Mesendoderm (in vitro differentiated cells): ENCODE measurements around the gene ALS2.

ENCODE experiments used
- DNase-seq: peaks from one replicate; pipeline ENCODE4 v3.0.0; 2013
- H2AK5ac ChIP-seq: 2 replicates; pipeline ENCODE4 v1.6.1; 2013; ENCODE audit warnings: low read length, inconsistent platforms
- H2BK120ac ChIP-seq: 2 replicates; pipeline ENCODE4 v1.6.1; 2013; ENCODE audit warnings: low read depth, mild to moderate bottlenecking, low read length, moderate library complexity, mixed read lengths
- H2BK15ac ChIP-seq: replicated peaks from 2 replicates; pipeline ENCODE4 v1.6.1; 2013; ENCODE audit warnings: low read depth, mild to moderate bottlenecking, moderate library complexity
- H2BK5ac ChIP-seq: 2 replicates; pipeline ENCODE4 v1.6.1; 2013; ENCODE audit warnings: low read length, inconsistent platforms
- H3K18ac ChIP-seq: 2 replicates; pipeline ENCODE4 v1.6.1; 2013; ENCODE audit warnings: mild to moderate bottlenecking, low read length, mixed read lengths
- H3K23ac ChIP-seq: one replicate; pipeline ENCODE4 v1.6.1; 2013; ENCODE audit warnings: low read length
- H3K27ac ChIP-seq: 2 replicates; pipeline ENCODE4 v1.5.1; 2013; ENCODE audit warnings: low read depth, mild to moderate bottlenecking, inconsistent platforms, low read length, moderate library complexity
- H3K27me3 ChIP-seq: 2 replicates; pipeline ENCODE4 v1.6.1; 2013; ENCODE audit warnings: low read length, control low read depth, mild to moderate bottlenecking, inconsistent platforms; ENCODE audit not compliant: insufficient read depth, poor library complexity
- H3K36me3 ChIP-seq: 2 replicates; pipeline ENCODE4 v1.6.1; 2013; ENCODE audit warnings: low read length, inconsistent platforms; ENCODE audit not compliant: control insufficient read depth, insufficient read depth
- H3K4ac ChIP-seq: one replicate; pipeline ENCODE4 v1.6.1; 2013; ENCODE audit warnings: low read depth, mild to moderate bottlenecking, low read length, moderate library complexity
- H3K4me1 ChIP-seq: 2 replicates; pipeline ENCODE4 v1.6.1; 2013; ENCODE audit warnings: low read depth, low read length, inconsistent platforms; ENCODE audit not compliant: control insufficient read depth
- H3K4me2 ChIP-seq: 2 replicates; pipeline ENCODE4 v1.6.1; 2013; ENCODE audit warnings: low read length
- H3K4me3 ChIP-seq: 2 replicates; pipeline ENCODE4 v1.5.1; 2013; ENCODE audit warnings: mild to moderate bottlenecking, low read length
- H3K56ac ChIP-seq: one replicate; pipeline ENCODE4 v1.6.1; 2013; ENCODE audit warnings: low read length
- H3K79me1 ChIP-seq: 2 replicates; pipeline ENCODE4 v1.6.1; 2013; ENCODE audit warnings: low read length, inconsistent platforms
- H3K79me2 ChIP-seq: 2 replicates; pipeline ENCODE4 v1.6.1; 2013; ENCODE audit warnings: mild to moderate bottlenecking, low read length; ENCODE audit not compliant: control insufficient read depth, insufficient read depth
- H3K9ac ChIP-seq: 2 replicates; pipeline ENCODE4 v1.6.1; 2013; ENCODE audit warnings: low read length, inconsistent platforms
- H4K5ac ChIP-seq: one replicate; pipeline ENCODE4 v1.6.1; 2013; ENCODE audit warnings: low read length
- H4K8ac ChIP-seq: one replicate; pipeline ENCODE4 v1.6.1; 2013; ENCODE audit warnings: low read depth, mild to moderate bottlenecking, control low read depth, low read length, moderate library complexity
- WGBS: extraction: QIAGEN DNeasy Blood & Tissue Kit; methylation state at CpG from one replicate; pipeline ENCODE4 v1.1.7; 2013; ENCODE audit warnings: low lambda C conversion rate, missing lambda C conversion rate; ENCODE audit not compliant: insufficient coverage; ENCODE audit errors: extremely low coverage; 5-methylcytosine and 5-hydroxymethylcytosine counted together

Gene ALS2

GRCh38 chr2:201746551-201746950, 34.2 kb downstream of the ALS2 start:
- DNase-seq, result peak; percentile 77
- no peak overlapping the region for H3K27ac ChIP-seq
- H3K23ac ChIP-seq, result no peak overlapping the region
- H3K9ac ChIP-seq, result no peak overlapping the region
- no peak overlapping the region for H4K5ac ChIP-seq
- no peak overlapping the region for H2BK5ac ChIP-seq
- no peak overlapping the region for H3K4ac ChIP-seq
- no peak overlapping the region for H3K56ac ChIP-seq
- H3K27me3 ChIP-seq, result no peaks in the 10 kb centered on the region
- H3K4me2 ChIP-seq, result no peak overlapping the region
- H3K4me3 ChIP-seq, result no peak overlapping the region
- H3K18ac ChIP-seq, result no peak overlapping the region
- no peaks in the 10 kb centered on the region for H3K36me3 ChIP-seq
- no CpG with 5 or more reads among the region's 6 CpGs for WGBS
- H3K79me1 ChIP-seq, result no peaks in the 10 kb centered on the region
- no peak overlapping the region for H4K8ac ChIP-seq
- no peaks in the 10 kb centered on the region for H3K4me1 ChIP-seq
- H2AK5ac ChIP-seq, result no peak overlapping the region
- H2BK120ac ChIP-seq, result no peak overlapping the region
- H2BK15ac ChIP-seq, result no peak overlapping the region
- H3K79me2 ChIP-seq, result no peaks in the 10 kb centered on the region

DNA sequence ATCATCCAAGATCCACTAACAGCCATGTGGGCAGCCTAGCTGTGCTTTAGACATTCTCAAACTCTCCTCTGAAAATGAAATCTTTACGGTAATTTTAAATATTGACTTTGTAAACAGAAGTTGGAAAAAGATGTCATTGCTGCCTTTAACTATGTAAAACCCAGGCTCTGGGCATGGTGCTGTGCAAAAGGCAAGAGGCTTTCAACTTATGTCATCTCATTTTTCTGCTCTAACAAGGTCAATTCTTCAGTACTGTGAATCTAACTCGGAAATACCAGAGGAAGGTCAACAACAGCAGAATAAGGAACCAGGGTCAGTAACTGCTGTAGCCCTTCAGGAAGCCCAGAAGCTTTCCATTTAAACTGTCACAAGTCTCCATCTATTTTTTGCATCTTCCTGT, 45.2 kb downstream of the ALS2 start:
- Histone ChIP-seq H4K8ac (no peak overlapping the region), H3K36me3 (no peaks in the 10 kb centered on the region), H3K56ac (no peak overlapping the region), H3K18ac (no peak overlapping the region), H3K9ac (no peak overlapping the region), H2AK5ac (no peak overlapping the region), H3K4me1 (no peaks in the 10 kb centered on the region), H3K4ac (no peak overlapping the region), H2BK15ac (no peak overlapping the region), H4K5ac (no peak overlapping the region), H3K79me2 (no peaks in the 10 kb centered on the region), H3K23ac (no peak overlapping the region), H3K27me3 (no peaks in the 10 kb centered on the region), H3K79me1 (no peaks in the 10 kb centered on the region), H2BK120ac (no peak overlapping the region), H3K27ac (no peak overlapping the region), H3K4me3 (no peak overlapping the region), H2BK5ac (no peak overlapping the region), H3K4me2 (no peak overlapping the region)
- no peak for DNase-seq
- WGBS, result no CpG with 5 or more reads among the region's 2 CpGs

DNA sequence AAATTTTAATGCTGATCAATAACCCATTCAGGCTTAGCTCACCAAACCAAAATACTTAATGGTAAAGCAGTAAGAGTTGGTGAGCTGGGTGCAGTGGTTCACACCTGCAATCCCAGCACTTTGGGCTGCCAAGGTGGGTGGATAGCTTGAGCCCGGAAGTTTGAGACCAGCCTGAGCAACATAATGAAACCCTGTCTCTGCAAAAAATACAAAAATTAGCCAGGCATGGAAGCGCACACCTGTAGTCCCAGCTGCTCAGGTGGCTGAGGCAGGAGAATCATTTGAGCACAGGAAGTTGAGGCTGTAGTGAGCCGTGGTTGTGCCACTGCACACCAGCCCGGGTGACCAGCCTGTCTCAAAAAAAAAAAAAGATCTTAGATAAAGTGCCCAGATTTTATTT, 46.6 kb downstream of the ALS2 start:
- no peak overlapping the region for H3K9ac ChIP-seq
- H3K4me3 ChIP-seq, result no peak overlapping the region
- no peak overlapping the region for H4K8ac ChIP-seq
- no peaks in the 10 kb centered on the region for H3K79me1 ChIP-seq
- H2BK120ac ChIP-seq, result no peak overlapping the region
- no peaks in the 10 kb centered on the region for H3K4me1 ChIP-seq
- no peak overlapping the region for H3K23ac ChIP-seq
- no peak overlapping the region for H2BK5ac ChIP-seq
- H4K5ac ChIP-seq, result no peak overlapping the region
- H2AK5ac ChIP-seq, result no peak overlapping the region
- WGBS, result no CpG with 5 or more reads among the region's 4 CpGs
- no peaks in the 10 kb centered on the region for H3K36me3 ChIP-seq
- no peak overlapping the region for H3K4me2 ChIP-seq
- H3K56ac ChIP-seq, result no peak overlapping the region
- no peak overlapping the region for H2BK15ac ChIP-seq
- no peak overlapping the region for H3K18ac ChIP-seq
- H3K79me2 ChIP-seq, result no peaks in the 10 kb centered on the region
- DNase-seq, result no peak
- no peaks in the 10 kb centered on the region for H3K27me3 ChIP-seq
- no peak overlapping the region for H3K4ac ChIP-seq
- no peak overlapping the region for H3K27ac ChIP-seq

DNA sequence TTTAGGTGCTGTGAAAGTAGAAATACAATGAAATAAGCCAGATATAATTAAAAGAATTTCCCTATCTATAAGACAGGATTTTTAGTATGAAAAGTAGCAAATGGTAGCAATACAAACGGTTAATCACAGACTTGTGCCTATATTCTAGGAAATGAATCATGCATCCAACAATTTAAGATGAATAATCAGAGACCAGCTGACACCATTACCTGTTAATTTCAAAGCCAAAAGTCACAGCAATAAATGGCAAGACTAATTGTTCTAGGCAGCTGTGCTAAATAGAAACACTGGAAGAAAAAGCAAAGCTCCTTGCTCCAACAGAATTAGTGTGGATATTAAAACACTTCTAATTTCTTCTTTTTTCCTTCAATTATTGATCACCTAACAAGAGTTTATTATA, 47.2 kb downstream of the ALS2 start:
- Histone ChIP-seq H3K56ac (no peak overlapping the region), H3K4ac (no peak overlapping the region), H2AK5ac (no peak overlapping the region), H3K9ac (no peak overlapping the region), H3K23ac (no peak overlapping the region), H4K5ac (no peak overlapping the region), H4K8ac (no peak overlapping the region), H3K27me3 (no peaks in the 10 kb centered on the region), H3K4me2 (no peak overlapping the region), H3K79me2 (no peaks in the 10 kb centered on the region), H3K36me3 (no peaks in the 10 kb centered on the region), H3K27ac (no peak overlapping the region), H3K4me1 (no peaks in the 10 kb centered on the region), H2BK15ac (no peak overlapping the region), H3K79me1 (no peaks in the 10 kb centered on the region), H3K18ac (no peak overlapping the region), H3K4me3 (no peak overlapping the region), H2BK5ac (no peak overlapping the region), H2BK120ac (no peak overlapping the region)
- no peak for DNase-seq
- no CpG with 5 or more reads among the region's 1 CpG for WGBS

DNA sequence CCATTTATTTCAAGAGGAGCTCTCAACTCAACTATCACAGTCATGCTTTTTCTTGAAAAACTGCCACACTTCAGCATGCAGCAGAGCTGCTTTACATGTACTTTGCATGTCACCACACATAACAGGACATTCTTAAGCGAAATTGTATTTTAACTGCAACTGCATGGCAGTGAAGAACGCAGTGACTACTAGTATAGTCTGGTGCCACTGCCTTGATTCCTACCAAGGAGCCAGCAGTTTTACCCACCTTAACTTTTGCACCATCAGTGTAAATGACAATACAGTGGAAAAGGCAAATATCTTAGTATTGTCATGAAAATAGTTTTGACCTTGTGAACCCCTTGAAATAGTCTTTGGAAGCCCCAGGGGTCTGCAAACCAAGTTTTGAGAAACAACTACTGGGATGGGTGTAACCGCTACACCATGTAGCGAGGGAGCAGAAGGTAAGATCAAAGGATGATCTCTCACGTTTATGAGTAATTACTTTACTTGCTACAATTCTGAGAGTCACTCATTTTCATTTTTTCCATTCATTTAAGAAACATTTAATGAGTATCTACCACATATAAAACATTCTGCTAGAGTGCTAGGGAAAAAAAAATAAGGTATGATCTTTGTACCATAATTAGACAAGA, 50.0 kb downstream of the ALS2 start:
- Histone ChIP-seq H3K27ac (no peak overlapping the region), H3K4me3 (no peak overlapping the region), H3K56ac (no peak overlapping the region), H4K8ac (no peak overlapping the region), H3K79me2 (no peaks in the 10 kb centered on the region), H4K5ac (no peak overlapping the region), H2AK5ac (no peak overlapping the region), H3K36me3 (no peaks in the 10 kb centered on the region), H3K4ac (no peak overlapping the region), H2BK5ac (no peak overlapping the region), H2BK120ac (no peak overlapping the region), H3K27me3 (no peaks in the 10 kb centered on the region), H3K18ac (no peak overlapping the region), H3K9ac (no peak overlapping the region), H3K79me1 (no peaks in the 10 kb centered on the region), H3K23ac (no peak overlapping the region), H3K4me1 (no peaks in the 10 kb centered on the region), H3K4me2 (no peak overlapping the region), H2BK15ac (no peak overlapping the region)
- no CpG with 5 or more reads among the region's 5 CpGs for WGBS
- no peak for DNase-seq

- no peak overlapping the region for H4K5ac ChIP-seq
- no peak overlapping the region for H3K4ac ChIP-seq
- no peak overlapping the region for H3K4me3 ChIP-seq
- H2BK15ac ChIP-seq, result no peak overlapping the region
- no CpG with 5 or more reads among the region's 6 CpGs for WGBS
- no peak overlapping the region for H3K18ac ChIP-seq
- no peaks in the 10 kb centered on the region for H3K79me2 ChIP-seq
- peaks cover 5% of the 10 kb centered on the region for H3K36me3 ChIP-seq
- no peak overlapping the region for H4K8ac ChIP-seq
- H3K56ac ChIP-seq, result no peak overlapping the region
- H3K27ac ChIP-seq, result no peak overlapping the region
- H3K9ac ChIP-seq, result no peak overlapping the region
- H2BK120ac ChIP-seq, result no peak overlapping the region
- no peak for DNase-seq
- peaks cover 2% of the 10 kb centered on the region for H3K27me3 ChIP-seq
- no peak overlapping the region for H3K4me2 ChIP-seq
- H2BK5ac ChIP-seq, result no peak overlapping the region
- no peaks in the 10 kb centered on the region for H3K4me1 ChIP-seq
- no peak overlapping the region for H3K23ac ChIP-seq
- H3K79me1 ChIP-seq, result no peaks in the 10 kb centered on the region
- no peak overlapping the region for H2AK5ac ChIP-seq
These were observed 65.3 kb downstream of the ALS2 start for GRCh38 chr2:201715459-201715858.
